ENCODE measurements around the gene DIPK1B. TPM values are rescaled to one million over a fixed set of nuclear protein-coding genes. Genes with fewer than 3 reads are reported as not detected.

Gene DIPK1B
- total RNA-seq, 2 donors from 2014 or later = 45.1 to 45.7 TPM

DNA sequence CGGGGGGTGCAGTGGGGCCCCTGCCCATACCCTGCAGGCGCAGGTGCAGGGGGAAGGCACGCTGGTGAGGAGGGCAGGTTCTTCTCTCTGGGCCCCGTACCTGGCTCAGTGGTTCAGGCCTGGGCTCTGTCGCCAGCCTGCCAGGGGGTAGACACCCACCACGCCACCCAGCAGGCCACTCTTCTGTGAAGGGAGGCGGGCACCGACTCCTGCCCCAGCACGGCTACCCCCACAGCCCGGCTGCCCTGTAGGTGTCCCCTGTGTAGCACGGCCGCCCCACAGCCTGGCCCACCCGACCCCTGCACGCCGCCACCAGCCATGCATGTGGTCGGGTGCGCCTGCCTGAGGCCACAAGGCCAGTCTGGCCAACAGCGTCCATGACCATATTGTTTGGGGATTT, 34.2 kb downstream of the DIPK1B start:
- TF ChIP-seq, protein P1, sequence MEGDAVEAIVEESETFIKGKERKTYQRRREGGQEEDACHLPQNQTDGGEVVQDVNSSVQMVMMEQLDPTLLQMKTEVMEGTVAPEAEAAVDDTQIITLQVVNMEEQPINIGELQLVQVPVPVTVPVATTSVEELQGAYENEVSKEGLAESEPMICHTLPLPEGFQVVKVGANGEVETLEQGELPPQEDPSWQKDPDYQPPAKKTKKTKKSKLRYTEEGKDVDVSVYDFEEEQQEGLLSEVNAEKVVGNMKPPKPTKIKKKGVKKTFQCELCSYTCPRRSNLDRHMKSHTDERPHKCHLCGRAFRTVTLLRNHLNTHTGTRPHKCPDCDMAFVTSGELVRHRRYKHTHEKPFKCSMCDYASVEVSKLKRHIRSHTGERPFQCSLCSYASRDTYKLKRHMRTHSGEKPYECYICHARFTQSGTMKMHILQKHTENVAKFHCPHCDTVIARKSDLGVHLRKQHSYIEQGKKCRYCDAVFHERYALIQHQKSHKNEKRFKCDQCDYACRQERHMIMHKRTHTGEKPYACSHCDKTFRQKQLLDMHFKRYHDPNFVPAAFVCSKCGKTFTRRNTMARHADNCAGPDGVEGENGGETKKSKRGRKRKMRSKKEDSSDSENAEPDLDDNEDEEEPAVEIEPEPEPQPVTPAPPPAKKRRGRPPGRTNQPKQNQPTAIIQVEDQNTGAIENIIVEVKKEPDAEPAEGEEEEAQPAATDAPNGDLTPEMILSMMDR (IDR thresholded peaks at IDR 0.05) = no peak
- H3K4me1 ChIP-seq = peaks cover 0 to 33% of the 10 kb centered on the region in 2 donors
- no peak for DNase-seq (ENCODE audit: low spot score)
- H3K36me3 ChIP-seq = no peaks in the 10 kb centered on the region
- no peak overlapping the region for H3K4me3 ChIP-seq
- peaks cover 0 to under 1% of the 10 kb centered on the region in 2 donors for H3K9me3 ChIP-seq
- H3K27ac ChIP-seq = no peak overlapping the region
- no peaks in the 10 kb centered on the region for H3K27me3 ChIP-seq

- no peaks in the 10 kb centered on the region for H3K27me3 ChIP-seq
- H3K4me3 ChIP-seq = no peak overlapping the region
- H3K36me3 ChIP-seq = no peaks in the 10 kb centered on the region
- peaks cover 0 to 31% of the 10 kb centered on the region in 2 donors for H3K4me1 ChIP-seq
- H3K9me3 ChIP-seq = peaks cover 0 to 3% of the 10 kb centered on the region in 2 donors
- DNase-seq (ENCODE audit: low spot score) = no peak
- H3K27ac ChIP-seq = peak overlapping the region in 1 of 2 donors; percentile 40
- TF ChIP-seq, protein P1 (IDR thresholded peaks at IDR 0.05) = no peak
Observed at GRCh38 chr9:136747161-136748060, 35.0 kb downstream of the DIPK1B start.

GRCh38 chr9:136748201-136748600, 35.8 kb downstream of the DIPK1B start, which contains the start of gene LCN6:
Gene LCN6 (minus strand): TSS chr9:136748525. CDS start chr9:136748483, 42 bp downstream.
- no peaks in the 10 kb centered on the region for H3K36me3 ChIP-seq
- peaks cover 0 to 3% of the 10 kb centered on the region in 2 donors for H3K9me3 ChIP-seq
- H3K4me3 ChIP-seq = no peak within 1 kb of the TSS
- peaks cover 0 to 23% of the 10 kb centered on the region in 2 donors for H3K4me1 ChIP-seq
- no peaks in the 10 kb centered on the region for H3K27me3 ChIP-seq
- peak within 1 kb of the TSS in 1 of 2 donors; percentile 40 for H3K27ac ChIP-seq
- TF ChIP-seq, protein P1 (IDR thresholded peaks at IDR 0.05) = no peak
- DNase-seq (ENCODE audit: low spot score) = no peak

DNA sequence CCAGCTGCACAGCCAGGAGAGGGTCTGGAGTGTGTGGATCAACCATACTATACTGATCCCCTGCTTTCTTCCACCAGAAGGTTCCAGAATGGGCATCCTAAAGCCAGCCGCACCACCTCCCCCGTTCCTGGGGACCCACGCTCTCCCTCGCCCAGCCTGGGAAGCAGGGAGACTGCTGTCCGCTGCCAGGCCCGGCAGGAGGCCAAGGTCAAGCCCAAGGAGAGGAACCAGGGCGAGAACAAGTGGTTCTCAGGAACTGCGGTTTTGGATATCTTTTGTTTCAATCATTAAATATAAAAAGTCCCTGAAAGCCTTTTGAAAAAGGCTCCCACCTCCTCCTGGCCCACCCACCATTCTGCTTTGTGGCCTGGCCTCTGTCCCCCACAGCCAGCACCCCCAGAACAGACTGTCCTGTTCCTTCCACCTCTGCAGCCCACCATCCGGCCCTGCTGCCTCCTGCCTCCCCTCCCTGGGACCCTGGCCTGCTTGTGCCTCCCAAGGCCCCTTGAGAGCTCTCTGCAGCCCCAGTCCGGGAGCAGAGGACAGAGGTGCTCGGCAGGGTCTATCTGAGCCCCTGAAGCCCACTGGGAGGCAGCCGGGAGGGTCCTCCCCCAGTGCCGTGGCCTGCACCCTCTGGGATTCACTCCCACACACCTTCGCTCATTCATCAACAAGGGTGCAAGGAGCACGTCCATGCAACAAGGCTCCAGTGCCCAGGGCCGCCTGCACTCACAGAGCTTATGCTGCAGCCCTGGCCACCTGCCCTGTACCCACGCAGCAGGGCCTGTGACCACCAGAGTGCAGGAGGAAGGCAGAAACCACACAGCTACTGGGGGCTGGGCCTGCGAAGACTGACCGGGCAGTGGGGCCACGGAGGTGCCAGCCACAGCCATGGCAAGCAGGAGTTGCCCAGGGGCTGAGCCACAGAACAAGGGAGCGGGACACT, 36.6 kb downstream of the DIPK1B start:
- H3K36me3 ChIP-seq = no peaks in the 10 kb centered on the region
- no peaks in the 10 kb centered on the region for H3K27me3 ChIP-seq
- H3K9me3 ChIP-seq = peaks cover 0 to 3% of the 10 kb centered on the region in 2 donors
- TF ChIP-seq, protein P1 (IDR thresholded peaks at IDR 0.05) = no peak
- no peak for DNase-seq (ENCODE audit: low spot score)
- H3K27ac ChIP-seq = peak overlapping the region in 1 of 2 donors; percentile 40
- no peak overlapping the region for H3K4me3 ChIP-seq
- peaks cover 0 to 23% of the 10 kb centered on the region in 2 donors for H3K4me1 ChIP-seq

GRCh38 chr9:136750526-136750925, 38.2 kb downstream of the DIPK1B start:
- H3K27me3 ChIP-seq = no peaks in the 10 kb centered on the region
- TF ChIP-seq, protein P1 (IDR thresholded peaks at IDR 0.05) = no peak
- H3K27ac ChIP-seq = peak overlapping the region in 1 of 2 donors; percentile 35
- H3K4me1 ChIP-seq = peaks cover 0 to 23% of the 10 kb centered on the region in 2 donors
- no peak overlapping the region for H3K4me3 ChIP-seq
- H3K9me3 ChIP-seq = peaks cover 0 to 5% of the 10 kb centered on the region in 2 donors
- DNase-seq (ENCODE audit: low spot score) = no peak
- H3K36me3 ChIP-seq = no peaks in the 10 kb centered on the region

All from right atrium auricular region (tissue), 2 donors.